GM18511 (cell line): Measurements from ENCODE around the gene PCSK7.
A peak's percentile ranks its signal among the peaks of the same experiment; 100 is the strongest.

Source experiments
- ATAC-seq: cut with Tn5 transposase; IDR thresholded peaks from one replicate; pipeline ENCODE4 v1.9.1; 2021; ENCODE audit warnings: mild to moderate bottlenecking, moderate library complexity; ENCODE audit not compliant: unreplicated experiment

Gene PCSK7

DNA sequence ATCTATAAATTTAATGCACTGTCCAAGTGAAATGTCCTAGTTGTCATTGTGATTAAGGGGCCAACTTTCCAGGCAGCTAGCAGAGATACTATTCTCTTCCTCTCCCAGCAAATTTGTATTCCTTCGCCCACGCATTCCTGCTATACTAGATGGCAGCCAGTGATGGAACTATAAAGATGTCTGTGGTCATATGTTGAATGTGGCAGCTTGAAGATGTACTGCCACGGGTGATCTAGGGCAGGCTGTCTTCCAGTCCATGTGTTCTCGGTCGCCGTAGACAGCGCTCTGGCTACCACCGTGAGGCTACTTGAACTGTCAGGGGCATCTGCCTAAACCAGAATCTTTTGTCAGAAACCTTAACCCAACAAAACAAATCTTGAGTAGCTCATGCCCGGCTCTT lies 61.7 kb downstream of the PCSK7 start:
- no peak for ATAC-seq

DNA sequence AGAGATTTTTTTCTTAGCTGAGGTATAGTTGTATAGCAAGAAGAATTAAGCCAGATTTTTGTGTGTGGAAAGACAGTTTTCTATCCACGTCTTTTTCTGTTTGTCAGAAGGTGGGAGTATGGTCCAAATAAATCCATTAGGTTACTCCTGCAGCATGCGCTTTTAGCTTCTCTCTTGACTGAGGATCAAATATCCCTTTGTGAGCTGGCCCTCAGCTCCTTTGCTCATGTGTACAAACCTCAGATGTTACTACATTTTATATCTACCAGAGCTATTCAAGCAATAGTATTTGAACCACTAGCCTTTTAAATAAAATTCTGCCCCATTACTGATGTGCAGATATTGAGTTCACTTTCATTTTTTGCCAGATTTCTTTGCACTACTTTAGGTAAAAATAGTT lies 62.1 kb downstream of the PCSK7 start:
- no peak for ATAC-seq

DNA sequence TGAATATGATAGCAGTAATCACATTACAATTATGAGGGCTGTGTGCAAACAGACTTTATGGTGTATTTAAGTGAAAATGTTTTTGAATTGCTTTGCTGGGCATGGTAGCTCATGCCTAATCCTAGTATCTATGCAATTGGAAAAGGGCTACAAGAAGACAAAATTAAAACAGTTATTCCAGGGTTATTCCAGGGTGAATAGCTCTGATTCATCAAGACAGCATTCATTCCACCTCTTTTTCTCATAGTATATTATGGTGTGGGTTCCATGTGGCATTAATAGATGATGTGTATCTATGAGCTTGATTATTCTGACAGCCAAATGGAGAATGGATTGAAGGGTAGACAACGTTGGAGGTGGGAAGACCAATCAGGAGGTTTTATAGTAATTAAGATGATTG lies 65.4 kb downstream of the PCSK7 start:
- no peak for ATAC-seq

DNA sequence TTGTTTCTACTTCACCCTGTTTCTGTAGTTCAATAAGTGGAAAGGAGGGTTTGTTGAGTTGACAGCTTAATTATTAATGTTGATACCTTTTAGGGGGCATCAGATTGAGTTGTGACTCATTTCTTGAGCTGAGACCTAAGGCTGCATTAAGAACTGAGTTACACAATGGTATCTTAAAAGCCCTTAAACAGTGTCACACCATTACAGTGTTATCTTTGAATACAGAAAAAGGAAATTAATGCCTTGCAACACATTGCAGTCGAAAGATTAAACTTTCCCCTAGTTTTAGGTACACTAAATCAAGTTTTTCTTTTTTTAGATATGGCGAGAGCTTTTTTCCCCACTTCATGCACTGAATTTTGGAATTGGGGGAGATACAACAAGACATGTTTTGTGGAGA lies 71.0 kb downstream of the PCSK7 start:
- peak; percentile 62 for ATAC-seq

DNA sequence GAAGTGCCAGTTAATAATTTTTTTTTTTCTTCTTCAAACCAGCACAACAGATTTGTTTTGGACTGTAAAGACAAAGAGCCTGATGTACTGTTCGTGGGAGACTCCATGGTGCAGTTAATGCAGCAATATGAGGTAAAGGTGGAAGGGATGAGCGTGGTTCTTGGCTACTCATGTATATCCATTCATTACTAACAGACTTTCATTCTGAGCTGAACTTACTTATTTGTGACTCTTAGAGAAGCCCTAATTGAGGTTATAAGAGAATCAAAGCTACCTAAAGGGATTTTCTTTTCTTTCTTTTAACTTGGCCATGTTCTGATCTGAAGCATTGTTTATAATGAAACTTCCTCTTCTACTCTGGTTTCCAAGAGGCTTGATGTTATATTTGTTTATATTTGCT lies 72.0 kb downstream of the PCSK7 start:
- ATAC-seq = no peak

DNA sequence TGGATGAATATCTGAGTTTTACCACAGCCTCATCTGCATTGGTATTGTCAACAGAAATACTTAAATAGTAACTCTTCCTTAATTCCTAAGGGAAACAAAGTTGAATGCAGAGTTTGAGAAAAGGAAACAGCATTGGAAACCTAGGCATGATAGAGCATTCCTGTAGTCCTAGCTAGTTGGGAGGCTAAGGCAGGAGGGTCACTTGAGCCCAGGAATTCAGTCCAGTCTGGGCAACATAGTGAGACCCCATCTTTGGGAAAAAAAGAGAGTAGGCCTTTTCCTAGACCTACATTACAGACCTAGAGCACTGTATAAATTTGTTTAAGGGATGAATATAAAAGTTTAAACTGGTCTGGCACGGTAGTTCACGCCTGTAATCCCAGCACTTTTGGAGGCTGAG lies 74.4 kb downstream of the PCSK7 start:
- ATAC-seq = no peak

DNA sequence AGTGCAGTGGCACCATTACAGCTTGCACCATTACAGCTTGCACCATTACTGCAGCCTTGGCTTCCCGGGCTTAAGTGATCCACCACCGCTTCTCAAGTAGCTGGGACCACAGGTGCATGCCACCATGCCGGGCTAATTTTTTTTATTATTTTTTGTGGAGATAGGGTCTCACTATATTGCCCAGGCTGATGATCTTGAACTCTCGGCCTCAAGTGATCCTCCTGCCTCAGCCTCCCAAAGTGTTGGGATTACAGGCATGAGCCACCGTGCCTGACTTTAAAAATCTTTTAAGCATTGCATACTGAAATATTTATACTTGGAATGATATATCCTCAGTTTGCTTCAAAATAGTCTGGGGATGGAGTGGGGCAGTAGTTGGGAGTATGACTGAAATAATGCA lies 77.4 kb downstream of the PCSK7 start:
- ATAC-seq = no peak
